ENCODE results near the gene FBRSL1. TPM values are rescaled to one million over a fixed set of nuclear protein-coding genes. Genes with fewer than 3 reads are reported as not detected.

FBRSL1 gene
- total RNA-seq, 4 donors from 2014 or later, result 5.9 to 16.0 (median 9.4) TPM

DNA sequence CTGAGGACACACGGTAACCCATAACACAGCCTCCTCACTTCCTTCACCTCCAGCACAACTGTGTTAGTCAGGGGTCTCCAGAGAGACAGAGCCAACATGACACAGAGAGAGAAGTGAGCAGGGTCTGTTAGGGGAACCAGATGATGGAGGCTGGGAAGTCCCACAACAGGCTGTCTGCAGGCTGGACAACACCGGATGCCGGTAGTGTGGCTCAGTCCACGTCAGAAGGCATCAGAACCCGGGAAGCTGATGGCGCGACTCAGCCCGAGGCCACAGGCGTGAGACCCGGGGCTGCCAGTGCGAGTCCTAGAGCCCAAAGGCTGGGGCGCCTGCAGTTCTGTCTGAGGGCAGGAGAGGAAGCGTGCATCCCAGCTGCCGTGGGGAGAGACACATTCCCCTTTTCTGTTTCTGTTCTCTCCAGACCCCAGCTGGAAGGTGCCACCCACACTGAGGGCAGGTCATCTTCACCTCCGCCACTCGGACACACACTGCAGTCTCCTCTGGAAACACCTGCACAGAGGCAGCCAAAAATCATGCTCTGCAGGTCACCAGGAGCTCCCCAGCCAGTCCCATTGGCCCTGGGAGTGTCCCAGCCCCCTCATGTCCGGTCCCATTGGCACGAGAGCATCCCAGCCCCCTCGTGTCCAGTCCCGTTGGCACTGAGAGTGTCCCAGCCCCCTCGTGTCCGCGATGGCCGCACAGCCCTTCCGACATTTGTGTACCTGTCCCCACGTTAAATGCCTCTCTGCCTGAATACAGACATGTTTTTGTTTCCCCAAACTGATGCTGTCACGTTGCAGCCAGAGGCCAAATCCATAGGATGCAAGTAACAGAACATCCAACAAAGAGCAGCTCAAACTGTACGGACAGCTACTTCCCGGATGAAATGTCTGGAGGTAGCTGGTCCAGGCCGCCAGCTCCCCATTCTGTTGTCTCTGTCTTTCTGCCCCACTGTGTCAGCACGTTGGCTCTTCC lies 7.9 kb upstream of the FBRSL1 start:
- DNase-seq (ENCODE audit: low spot score) (no peak), ATAC-seq (ENCODE audit: low FRiP score) (no peak)
- TF ChIP-seq, protein P1, sequence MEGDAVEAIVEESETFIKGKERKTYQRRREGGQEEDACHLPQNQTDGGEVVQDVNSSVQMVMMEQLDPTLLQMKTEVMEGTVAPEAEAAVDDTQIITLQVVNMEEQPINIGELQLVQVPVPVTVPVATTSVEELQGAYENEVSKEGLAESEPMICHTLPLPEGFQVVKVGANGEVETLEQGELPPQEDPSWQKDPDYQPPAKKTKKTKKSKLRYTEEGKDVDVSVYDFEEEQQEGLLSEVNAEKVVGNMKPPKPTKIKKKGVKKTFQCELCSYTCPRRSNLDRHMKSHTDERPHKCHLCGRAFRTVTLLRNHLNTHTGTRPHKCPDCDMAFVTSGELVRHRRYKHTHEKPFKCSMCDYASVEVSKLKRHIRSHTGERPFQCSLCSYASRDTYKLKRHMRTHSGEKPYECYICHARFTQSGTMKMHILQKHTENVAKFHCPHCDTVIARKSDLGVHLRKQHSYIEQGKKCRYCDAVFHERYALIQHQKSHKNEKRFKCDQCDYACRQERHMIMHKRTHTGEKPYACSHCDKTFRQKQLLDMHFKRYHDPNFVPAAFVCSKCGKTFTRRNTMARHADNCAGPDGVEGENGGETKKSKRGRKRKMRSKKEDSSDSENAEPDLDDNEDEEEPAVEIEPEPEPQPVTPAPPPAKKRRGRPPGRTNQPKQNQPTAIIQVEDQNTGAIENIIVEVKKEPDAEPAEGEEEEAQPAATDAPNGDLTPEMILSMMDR (IDR thresholded peaks at IDR 0.05), result no peak

DNA sequence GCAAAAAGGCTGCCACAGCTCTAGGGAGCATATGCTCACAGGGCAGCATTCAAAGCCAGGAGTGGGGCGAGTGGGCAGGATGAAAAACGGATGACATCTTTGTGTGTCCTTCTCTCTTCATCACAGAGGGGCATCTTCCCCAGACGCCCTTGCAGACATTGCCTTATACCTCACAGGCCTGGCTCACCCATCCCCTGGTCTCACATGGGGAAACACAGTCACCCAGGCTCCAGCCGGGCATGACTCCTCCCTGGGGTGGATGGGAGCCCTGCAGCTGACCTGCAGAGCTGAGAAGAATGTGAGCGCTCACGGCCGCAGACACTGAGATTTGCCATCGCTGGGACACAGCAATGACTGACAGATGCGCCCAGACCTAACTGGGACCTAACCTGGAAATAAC lies 7.2 kb upstream of the FBRSL1 start:
- no peak for ATAC-seq (ENCODE audit: low FRiP score)
- DNase-seq (ENCODE audit: low spot score), result no peak
- TF ChIP-seq, protein P1 (IDR thresholded peaks at IDR 0.05), result no peak

DNA sequence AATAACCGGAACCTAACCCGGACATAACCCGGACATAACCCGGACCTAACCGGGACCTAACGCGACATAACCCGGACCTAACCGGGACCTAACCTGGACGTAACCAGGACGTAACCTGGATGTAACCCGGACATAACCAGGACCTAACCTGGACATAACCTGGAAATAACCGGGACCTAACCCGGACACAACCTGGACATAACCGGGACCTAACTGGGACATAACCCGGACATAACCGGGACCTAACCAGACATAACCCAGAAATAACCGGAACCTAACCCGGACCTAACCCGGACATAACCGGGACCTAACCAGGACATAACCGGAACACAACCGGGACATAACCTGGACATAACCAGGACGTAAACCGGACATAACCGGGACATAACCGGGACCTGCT lies 6.7 kb upstream of the FBRSL1 start:
- TF ChIP-seq, protein P1 (IDR thresholded peaks at IDR 0.05), result no peak
- ATAC-seq (ENCODE audit: low FRiP score) (no peak), DNase-seq (ENCODE audit: low spot score) (no peak)

DNA sequence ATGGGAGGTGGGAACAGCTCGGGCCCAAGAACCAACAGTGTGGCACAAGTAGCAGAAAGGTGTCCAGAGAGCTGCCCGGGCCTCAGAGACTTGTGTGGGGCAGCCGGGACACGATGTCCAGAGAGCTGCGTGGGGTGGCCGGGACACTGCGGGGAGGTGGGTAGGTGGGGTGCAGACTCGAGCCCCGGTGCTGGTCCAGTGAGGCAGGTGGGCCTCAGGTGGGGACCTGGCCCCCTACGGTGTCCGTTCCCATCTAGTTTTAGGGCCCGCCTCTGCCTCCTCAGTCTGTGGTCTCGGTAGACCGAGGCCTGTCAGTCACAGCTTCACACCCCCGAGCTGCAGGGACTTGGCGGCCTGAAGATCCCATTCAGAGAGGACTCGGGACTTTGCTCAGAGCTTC lies 6.3 kb upstream of the FBRSL1 start:
- no peak for ATAC-seq (ENCODE audit: low FRiP score)
- DNase-seq (ENCODE audit: low spot score), result no peak
- TF ChIP-seq, protein P1 (IDR thresholded peaks at IDR 0.05), result no peak

DNA sequence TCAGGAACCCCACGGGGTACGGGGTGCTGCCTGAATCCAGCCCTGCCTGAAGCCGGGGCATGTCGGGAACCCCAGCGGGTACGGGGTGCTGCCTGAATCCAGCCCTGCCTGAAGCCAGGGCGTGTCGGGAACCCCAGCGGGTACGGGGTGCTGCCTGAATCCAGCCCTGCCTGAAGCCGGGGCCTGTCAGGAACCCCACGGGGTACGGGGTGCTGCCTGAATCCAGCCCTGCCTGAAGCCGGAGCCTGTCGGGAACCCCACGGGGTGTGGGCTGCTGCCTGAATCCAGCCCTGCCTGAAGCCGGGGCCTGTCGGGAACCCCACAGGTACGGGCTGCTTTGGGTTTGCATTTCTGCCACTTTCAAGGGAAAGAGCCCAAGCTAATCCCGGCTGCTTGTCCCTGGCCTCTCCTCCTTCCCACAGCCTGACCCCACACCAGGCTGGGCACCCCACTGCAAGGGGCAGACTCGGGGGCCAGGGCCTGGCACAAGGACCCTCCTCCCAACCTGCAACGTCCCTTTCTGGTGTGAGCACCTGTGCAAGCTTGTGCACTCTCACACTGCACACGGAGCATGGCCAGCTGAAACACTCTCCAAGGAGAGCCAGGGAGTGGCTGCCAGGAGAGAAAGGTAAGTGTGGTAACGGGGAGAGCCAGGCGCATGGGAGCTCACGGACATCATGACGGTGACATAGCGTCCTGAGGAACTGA lies 5.6 kb upstream of the FBRSL1 start:
- DNase-seq (ENCODE audit: low spot score), result no peak
- TF ChIP-seq, protein P1 (IDR thresholded peaks at IDR 0.05), result no peak
- ATAC-seq (ENCODE audit: low FRiP score), result no peak

DNA sequence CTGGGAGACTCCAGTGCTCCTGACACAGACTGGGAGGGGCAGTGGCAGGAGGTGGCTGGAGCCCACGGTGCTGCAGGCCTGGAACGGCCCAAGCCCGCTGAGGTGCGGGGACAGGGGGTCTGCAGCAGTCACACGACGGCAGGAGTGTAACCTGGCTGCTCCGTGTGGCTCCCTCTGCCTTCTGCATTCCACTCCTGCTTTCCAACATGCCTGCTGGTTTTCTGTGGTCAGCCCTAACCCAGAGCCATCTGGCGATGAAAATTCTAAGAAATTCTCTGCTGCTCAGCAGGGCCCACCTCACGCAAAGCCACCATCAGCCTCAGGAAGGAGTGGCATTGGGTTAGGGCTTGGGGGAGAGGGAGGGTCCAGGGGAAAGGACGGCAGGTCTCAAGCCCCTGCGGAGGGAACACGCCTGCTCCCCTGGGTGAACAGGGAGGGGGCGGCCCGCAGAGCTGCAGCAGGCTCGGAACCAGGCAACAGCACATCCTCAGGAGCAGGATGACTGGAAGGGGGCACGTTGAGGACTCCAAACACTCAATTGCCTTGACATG lies 5.0 kb upstream of the FBRSL1 start:
- ATAC-seq (ENCODE audit: low FRiP score), result no peak
- TF ChIP-seq, protein P1 (IDR thresholded peaks at IDR 0.05), result no peak
- DNase-seq (ENCODE audit: low spot score), result no peak
